ENCODE measurements around the gene RND3.

DNA sequence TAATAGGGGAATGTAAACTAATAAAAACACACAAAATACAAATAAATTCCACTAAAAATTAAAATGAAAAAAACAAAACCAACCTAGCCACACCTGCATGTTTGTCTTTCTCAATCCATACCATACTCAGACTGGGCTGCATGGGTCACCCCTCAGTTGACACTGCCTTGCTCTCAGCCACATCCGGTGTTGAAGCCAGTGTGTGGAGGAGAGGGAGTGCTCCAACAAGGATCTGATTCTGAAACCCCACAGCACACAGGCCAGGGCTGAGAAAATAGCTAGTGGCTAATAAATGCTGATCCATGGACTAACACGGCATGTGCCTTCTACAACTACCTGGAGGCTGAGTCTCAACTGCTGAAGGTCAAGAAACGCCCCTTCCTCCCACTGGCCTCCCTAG, 13.7 kb downstream of the RND3 start:
- TF ChIP-seq CTCF (IDR thresholded peaks at IDR 0.05 in 4 of 5, conservative IDR thresholded peaks at IDR 0.05 in 1 of 5) (no peak), POLR2A (IDR thresholded peaks at IDR 0.05) (no peak)

All from gastrocnemius medialis (tissue), 4 donors.